HFFc6 (cell line): ENCODE data around the gene HOXD4. TPM values are rescaled to one million over a fixed set of nuclear protein-coding genes. Genes with fewer than 3 reads are reported as not detected.

Source experiments
- DNase-seq: peaks from one replicate; pipeline ENCODE4 v3.0.0-alpha.2; 2018
- H3K27ac Mint-ChIP-seq: 2 replicates; pipeline ENCODE4 v1.8.0; 2020; ENCODE audit warnings: mild to moderate bottlenecking, mixed read lengths
- H3K27me3 Mint-ChIP-seq: 2 replicates; pipeline ENCODE4 v1.8.0; 2021; ENCODE audit warnings: mild to moderate bottlenecking, moderate library complexity, mixed read lengths; ENCODE audit not compliant: insufficient read depth
- H3K36me3 Mint-ChIP-seq: 2 replicates; pipeline ENCODE4 v1.8.0; 2021; ENCODE audit warnings: low read depth, mixed read lengths
- H3K4me1 Mint-ChIP-seq: 2 replicates; pipeline ENCODE4 v1.8.0; 2020; ENCODE audit warnings: low read depth, mixed read lengths
- H3K4me3 Mint-ChIP-seq: 2 replicates; pipeline ENCODE4 v1.8.0; 2020; ENCODE audit warnings: mild to moderate bottlenecking, moderate library complexity, mixed read lengths
- H3K9me3 Mint-ChIP-seq: 2 replicates; pipeline ENCODE4 v1.8.0; 2020; ENCODE audit warnings: mild to moderate bottlenecking, mixed read lengths
- total RNA-seq, 6 experiments: library from RNA; stranded (reverse); fragmentation: NEBNext Ultra II Directional; extraction: Animal tissue kit (Norgen Biotek cat#: 25700); gene quantifications; 2 replicates in 1 of 6; 3 replicates in 5 of 6; pipeline ENCODE4 v1.2.3, GENCODE V29; 2021
- TF ChIP-seq, protein P1 (sequence below): fragments of 200-600 bp; sonication (generic); IDR thresholded peaks from 2 replicates; pipeline ENCODE4 v1.5.0; 2021; ENCODE audit warnings: antibody characterized with exemption, mild to moderate bottlenecking

HOXD4 gene
- total RNA-seq, 6 experiments from 2014 or later: 0.40 to 0.69 (median 0.57) TPM; not detected in 2

DNA sequence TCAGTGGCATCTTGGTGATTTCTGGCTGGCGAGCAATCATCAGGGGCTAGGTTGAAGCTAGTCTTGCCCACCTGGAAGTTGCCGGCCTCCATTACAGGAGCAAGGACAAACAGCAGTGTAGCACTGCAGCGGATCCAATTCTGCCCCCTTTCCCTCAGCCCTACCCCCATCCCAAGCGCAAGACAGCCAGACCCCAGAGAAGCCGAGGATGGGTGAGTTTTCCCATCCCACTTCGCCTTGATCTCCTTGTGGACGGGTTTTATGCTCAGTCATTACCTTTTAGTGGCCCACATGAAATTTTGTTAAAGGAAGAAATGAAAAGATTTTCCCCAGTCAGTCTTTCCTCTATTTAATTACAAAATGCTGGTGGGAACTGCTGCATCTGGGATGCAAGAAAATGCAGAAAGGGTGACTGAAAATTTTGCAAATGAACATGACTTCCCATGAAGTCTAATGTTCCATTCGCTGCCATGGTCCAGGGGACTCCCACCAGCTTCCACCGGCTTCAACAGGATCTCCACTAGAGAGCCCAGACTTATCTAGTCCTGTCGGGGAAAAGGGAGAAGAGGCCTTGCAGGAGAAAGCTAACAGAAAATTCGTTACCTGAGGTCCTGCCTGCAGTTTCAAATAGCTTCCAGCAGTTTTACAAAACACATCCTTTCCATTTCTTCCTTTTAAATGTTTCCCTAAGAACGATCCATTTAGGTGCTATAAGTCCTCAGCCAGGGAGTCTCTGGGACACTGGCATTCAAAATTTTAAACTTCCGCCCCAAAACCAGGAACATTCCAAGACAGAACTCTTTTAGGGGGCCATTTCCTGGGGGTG is 30.8 kb upstream of the HOXD4 start:
- TF ChIP-seq, protein P1, sequence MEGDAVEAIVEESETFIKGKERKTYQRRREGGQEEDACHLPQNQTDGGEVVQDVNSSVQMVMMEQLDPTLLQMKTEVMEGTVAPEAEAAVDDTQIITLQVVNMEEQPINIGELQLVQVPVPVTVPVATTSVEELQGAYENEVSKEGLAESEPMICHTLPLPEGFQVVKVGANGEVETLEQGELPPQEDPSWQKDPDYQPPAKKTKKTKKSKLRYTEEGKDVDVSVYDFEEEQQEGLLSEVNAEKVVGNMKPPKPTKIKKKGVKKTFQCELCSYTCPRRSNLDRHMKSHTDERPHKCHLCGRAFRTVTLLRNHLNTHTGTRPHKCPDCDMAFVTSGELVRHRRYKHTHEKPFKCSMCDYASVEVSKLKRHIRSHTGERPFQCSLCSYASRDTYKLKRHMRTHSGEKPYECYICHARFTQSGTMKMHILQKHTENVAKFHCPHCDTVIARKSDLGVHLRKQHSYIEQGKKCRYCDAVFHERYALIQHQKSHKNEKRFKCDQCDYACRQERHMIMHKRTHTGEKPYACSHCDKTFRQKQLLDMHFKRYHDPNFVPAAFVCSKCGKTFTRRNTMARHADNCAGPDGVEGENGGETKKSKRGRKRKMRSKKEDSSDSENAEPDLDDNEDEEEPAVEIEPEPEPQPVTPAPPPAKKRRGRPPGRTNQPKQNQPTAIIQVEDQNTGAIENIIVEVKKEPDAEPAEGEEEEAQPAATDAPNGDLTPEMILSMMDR: 0 out of 2 replicates have a peak, but pooled peaks have one; percentile 7
- H3K9me3 Mint-ChIP-seq: no peaks in the 10 kb centered on the region
- H3K4me3 Mint-ChIP-seq: no peak overlapping the region
- H3K27me3 Mint-ChIP-seq: peaks cover 8% of the 10 kb centered on the region
- no peak for DNase-seq
- no peak overlapping the region for H3K27ac Mint-ChIP-seq
- no peaks in the 10 kb centered on the region for H3K4me1 Mint-ChIP-seq
- H3K36me3 Mint-ChIP-seq: peaks cover 22% of the 10 kb centered on the region

DNA sequence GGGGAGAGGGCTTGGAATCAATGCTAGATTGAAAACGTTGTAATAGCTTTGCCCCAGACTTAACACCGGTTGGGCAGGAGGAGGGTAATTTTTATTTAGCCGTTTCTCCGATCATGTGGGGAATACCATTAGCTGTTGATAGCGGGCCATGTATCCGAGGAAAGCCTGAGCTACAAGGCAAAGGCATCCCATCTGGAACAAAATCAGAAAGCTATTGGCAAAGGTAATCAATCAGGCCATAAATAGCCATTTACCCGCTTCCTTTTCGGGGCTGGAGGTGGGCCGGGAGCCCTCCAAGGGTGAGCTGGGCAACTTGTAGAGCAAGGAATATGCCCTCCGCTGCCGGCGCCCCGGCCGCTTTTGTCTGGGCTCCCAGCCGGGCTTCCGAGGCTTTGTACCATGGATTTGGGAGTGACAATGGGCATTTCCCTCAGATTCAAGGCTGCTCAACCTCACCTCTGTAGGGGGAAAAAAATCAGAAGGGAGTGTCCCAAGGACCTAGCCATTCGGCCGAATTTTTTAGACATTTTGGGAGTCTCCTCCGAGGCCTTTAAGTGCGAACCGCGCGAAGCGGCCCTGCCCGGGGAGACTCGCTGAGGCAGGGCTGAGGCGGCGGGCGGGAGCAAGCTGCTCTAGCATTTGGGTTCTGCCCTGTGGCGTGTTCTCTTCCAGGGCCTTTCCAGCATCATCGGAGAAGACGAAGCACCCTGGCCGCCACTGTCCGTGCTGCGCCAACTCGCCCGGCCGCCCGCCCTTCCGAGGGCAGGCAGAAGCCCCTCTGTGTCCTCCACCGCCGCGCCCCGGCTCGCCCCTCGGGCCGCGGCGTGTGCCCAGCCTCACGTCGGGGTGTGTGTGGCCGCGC is 29.9 kb upstream of the HOXD4 start:
- no peak for DNase-seq
- no peaks in the 10 kb centered on the region for H3K9me3 Mint-ChIP-seq
- H3K4me3 Mint-ChIP-seq: no peak overlapping the region
- H3K4me1 Mint-ChIP-seq: no peaks in the 10 kb centered on the region
- peaks cover 9% of the 10 kb centered on the region for H3K27me3 Mint-ChIP-seq
- no peak overlapping the region for H3K27ac Mint-ChIP-seq
- TF ChIP-seq, protein P1: 0 out of 2 replicates have a peak, but pooled peaks have one; percentile 1
- H3K36me3 Mint-ChIP-seq: peaks cover 22% of the 10 kb centered on the region

- Mint-ChIP-seq H3K27ac (no peak overlapping the region), H3K4me1 (peaks cover 5% of the 10 kb centered on the region), H3K36me3 (peaks cover 15% of the 10 kb centered on the region), H3K9me3 (no peaks in the 10 kb centered on the region), H3K27me3 (peaks cover 9% of the 10 kb centered on the region), H3K4me3 (peak overlapping the region; percentile 67; the same call in 1 of the 2 replicates)
- no peak for DNase-seq
- TF ChIP-seq, protein P1: no peak
These were observed 29.2 kb upstream of the HOXD4 start for GRCh38 chr2:176122052-176122682.

DNA sequence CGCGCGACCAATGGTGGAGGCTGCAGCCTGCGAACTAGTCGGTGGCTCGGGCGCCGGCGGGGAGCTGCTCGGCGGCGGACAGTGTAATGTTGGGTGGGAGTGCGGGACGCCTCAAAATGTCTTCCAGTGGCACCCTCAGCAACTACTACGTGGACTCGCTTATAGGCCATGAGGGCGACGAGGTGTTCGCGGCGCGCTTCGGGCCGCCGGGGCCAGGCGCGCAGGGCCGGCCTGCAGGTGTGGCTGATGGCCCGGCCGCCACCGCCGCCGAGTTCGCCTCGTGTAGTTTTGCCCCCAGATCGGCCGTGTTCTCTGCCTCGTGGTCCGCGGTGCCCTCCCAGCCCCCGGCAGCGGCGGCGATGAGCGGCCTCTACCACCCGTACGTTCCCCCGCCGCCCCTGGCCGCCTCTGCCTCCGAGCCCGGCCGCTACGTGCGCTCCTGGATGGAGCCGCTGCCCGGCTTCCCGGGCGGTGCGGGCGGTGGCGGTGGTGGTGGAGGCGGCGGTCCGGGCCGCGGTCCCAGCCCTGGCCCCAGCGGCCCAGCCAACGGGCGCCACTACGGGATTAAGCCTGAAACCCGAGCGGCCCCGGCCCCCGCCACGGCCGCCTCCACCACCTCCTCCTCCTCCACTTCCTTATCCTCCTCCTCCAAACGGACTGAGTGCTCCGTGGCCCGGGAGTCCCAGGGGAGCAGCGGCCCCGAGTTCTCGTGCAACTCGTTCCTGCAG is 28.5 kb upstream of the HOXD4 start, which contains the start of gene HOXD9:
TSS of gene HOXD9 (plus strand) at position 37 of the 728 bp plus-strand sequence. CDS start at position 87, 50 bp downstream.
- TF ChIP-seq, protein P1: no peak
- Mint-ChIP-seq H3K36me3 (peaks cover 14% of the 10 kb centered on the region), H3K4me3 (peak within 1 kb of the TSS; percentile 67; the same call in 1 of the 2 replicates), H3K27ac (no peak within 1 kb of the TSS), H3K4me1 (peaks cover 12% of the 10 kb centered on the region), H3K27me3 (peaks cover 11% of the 10 kb centered on the region), H3K9me3 (no peaks in the 10 kb centered on the region)
- DNase-seq: no peak
